ENCODE measurements around the gene MSI2. TPM values are rescaled to one million over a fixed set of nuclear protein-coding genes. Genes with fewer than 3 reads are reported as not detected.

The MSI2 gene
- total RNA-seq, 1 experiment from 2014 or later, result 85.2 TPM

DNA sequence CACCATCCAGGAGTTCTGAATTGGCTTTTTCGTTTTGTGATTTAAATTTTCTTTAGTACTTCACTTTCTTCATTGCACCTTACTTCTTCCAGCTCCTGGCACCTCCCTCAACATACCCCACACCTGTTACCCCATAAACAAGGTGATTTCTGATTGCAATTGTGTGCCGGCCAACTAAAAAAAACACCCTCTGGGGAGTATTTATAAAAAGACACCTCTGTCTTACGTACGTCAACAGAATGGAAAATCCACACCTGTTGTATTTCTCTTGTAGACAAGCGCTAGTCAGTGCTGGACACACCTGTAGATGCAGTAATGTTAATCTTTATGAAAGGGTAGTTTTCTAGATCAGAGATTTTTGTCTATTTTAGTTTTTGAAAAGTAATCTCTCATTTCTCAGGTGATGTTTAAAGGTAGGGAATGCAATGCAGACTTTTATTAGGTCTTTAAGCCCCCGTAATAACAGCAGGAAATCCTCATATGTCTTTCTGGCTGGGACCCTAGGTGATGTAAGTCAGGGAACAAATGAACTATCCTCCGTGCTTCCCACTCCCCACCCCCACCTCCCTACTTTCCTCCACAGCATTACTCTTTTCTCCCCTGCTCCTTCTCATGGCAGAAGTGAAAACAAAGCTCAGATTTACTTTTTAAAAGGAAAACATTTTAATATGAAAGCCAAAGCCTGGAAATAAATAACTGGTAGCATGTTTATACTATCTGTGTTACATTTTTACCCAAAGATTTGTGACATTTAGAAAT, 4.2 kb downstream of the MSI2 start:
- in situ Hi-C loops (cut with HindIII; ENCODE audit: low pct_unique_long_range_greater_than_20kb, low sequenced_read_pairs), result no loop called here
- DNase-seq (ENCODE audit: low read depth, low spot score), result no peak

DNA sequence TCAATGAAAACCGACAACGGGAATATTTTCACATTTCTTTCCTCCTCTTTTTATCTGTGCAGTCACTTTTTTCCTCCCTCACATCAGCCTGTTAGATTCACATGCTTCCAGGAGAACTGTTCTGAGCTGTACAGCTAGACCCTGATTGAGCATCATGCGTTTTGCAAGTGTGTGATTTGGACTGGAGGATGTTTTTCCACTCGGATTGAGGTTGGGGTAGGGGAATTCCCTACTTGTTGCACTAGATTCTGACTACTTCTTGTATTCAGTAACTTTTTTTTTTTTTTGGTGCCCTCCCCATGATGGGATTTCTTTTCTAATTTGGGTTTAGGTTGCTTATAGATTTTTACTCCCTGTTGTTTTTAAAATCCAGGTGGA, 4.8 kb downstream of the MSI2 start:
- in situ Hi-C loops (cut with HindIII; ENCODE audit: low pct_unique_long_range_greater_than_20kb, low sequenced_read_pairs), result no loop called here
- no peak for DNase-seq (ENCODE audit: low read depth, low spot score)

DNA sequence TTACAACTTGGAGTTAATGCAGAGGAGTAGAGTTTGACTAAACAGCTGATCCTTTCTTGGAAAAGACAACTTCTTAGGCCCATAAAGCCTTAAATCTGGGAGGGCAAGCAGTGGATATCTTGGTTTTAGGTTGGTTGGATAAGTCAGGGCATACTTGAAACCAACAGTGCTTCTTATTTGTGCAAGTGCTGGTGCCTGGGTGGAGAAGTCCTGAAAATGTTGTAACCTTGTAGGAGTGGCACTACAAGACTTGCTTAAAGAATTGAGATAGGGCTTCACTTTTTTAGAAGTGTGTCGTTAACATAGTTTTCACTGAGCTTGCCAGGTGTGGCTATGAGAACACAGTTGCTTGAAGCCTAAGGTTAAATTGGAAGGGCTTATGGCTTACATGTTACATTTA, 6.2 kb downstream of the MSI2 start:
- in situ Hi-C loops (cut with HindIII; ENCODE audit: low pct_unique_long_range_greater_than_20kb, low sequenced_read_pairs), result no loop called here

DNA sequence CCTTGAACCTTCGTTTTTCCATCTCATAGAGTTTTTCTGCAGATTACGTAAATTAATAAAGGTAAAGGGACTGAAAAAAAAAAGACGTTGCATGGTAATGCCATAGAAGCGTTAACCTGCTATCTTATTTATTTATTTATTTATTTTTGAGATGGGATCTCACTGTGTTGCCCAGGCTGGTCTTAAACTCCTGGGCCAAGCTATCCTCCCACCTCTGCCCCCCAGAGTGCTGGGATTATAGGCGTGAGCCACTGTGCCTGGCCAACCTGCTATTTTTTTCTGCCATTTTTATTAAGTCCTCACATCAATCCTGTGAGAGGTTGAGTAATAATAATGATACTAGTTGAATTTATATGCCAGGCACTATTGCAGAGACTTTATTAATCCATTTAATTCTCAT, 7.9 kb downstream of the MSI2 start:
- in situ Hi-C loops (cut with HindIII; ENCODE audit: low pct_unique_long_range_greater_than_20kb, low sequenced_read_pairs), result no loop called here
- no peak for DNase-seq (ENCODE audit: low read depth, low spot score)

More for the DNA sequence above, 6.2 kb downstream of the MSI2 start:
- no peak for DNase-seq (ENCODE audit: low read depth, low spot score)

DNA sequence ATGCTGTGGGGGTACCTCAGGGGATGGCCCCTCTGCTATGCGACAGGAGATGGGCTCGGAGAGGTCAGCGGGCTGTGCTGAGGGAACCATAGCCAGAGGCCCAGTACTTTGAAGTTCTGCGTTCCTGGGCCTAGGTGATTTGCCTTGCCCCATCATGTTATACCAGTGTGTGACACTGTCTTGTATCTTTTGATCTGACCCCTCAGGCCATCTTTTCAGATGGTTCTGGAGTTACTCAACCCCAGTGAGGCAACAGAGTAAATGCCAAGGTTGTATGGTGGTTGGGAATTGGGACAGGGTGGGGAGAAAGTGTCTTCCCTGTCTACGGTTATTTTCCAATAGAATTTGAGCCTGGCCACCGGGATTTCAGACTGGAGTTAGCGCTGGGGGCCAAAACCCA, 8.5 kb downstream of the MSI2 start:
- no peak for DNase-seq (ENCODE audit: low read depth, low spot score)
- in situ Hi-C loops (cut with HindIII; ENCODE audit: low pct_unique_long_range_greater_than_20kb, low sequenced_read_pairs), result no loop called here

DNA sequence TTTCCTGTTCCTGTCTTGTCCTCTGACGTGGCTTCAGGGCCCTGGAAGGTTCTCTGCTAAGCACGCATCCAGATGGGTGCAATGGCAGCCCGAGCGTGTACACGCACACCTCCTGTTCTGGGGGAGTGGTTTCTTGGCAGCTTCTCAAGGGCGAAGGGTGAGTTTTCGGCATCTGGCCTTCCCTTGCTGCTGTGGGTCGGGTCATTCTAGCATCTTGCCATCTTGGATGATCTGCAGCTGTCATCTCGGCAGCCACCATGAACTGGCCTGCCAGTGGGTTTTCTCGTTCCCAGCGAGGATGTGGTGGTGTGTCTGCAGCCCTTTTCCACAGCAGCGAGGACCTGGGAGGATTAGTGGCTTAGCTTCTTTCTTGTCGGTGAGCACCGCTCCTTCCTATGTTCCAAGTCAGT, 10.6 kb downstream of the MSI2 start:
- in situ Hi-C loops (cut with HindIII; ENCODE audit: low pct_unique_long_range_greater_than_20kb, low sequenced_read_pairs), result no loop called here

DNA sequence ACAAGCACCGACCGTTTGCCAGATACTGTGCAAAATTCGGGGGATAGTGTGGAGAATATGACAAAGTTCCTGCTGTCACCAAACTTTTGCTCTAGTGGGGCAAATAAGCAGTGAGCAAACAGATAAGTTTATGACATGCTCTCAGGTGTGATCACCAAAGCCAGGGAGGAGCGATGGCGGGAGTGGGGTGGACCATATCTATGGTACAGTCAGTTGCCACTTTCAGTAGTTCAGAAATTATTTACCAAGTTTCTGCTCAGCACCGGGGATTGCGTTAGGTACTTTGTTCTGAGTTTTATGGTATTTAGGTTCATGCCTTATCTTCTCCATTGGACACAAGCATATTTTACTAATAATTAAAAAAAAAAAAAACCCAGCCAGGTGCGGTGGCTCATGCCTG, 11.9 kb downstream of the MSI2 start:
- in situ Hi-C loops (cut with HindIII; ENCODE audit: low pct_unique_long_range_greater_than_20kb, low sequenced_read_pairs), result no loop called here
- DNase-seq (ENCODE audit: low read depth, low spot score), result no peak

More for the DNA sequence above, 10.6 kb downstream of the MSI2 start:
- no peak for DNase-seq (ENCODE audit: low read depth, low spot score)

DNA sequence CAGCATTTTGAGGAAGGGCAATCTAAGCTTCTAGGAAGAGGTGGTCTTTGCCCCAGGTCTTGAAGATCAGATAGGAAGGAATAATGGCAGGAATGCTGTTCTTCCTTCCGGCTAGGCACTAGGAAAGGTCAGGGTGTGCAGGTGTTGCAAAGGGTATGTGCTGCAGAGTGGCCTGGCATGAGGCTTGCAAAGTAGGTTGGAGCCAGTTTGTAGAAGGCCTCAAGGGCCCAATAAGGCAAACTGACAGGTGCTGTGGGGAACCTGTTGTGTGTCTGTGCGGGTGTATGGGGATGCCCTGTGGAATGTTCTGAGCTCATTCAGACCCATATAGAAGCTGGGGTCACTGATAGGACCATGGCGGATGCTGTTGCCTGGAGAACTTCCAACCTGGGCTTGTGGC, 12.7 kb downstream of the MSI2 start:
- DNase-seq (ENCODE audit: low read depth, low spot score), result no peak
- in situ Hi-C loops (cut with HindIII; ENCODE audit: low pct_unique_long_range_greater_than_20kb, low sequenced_read_pairs), result no loop called here

DNA sequence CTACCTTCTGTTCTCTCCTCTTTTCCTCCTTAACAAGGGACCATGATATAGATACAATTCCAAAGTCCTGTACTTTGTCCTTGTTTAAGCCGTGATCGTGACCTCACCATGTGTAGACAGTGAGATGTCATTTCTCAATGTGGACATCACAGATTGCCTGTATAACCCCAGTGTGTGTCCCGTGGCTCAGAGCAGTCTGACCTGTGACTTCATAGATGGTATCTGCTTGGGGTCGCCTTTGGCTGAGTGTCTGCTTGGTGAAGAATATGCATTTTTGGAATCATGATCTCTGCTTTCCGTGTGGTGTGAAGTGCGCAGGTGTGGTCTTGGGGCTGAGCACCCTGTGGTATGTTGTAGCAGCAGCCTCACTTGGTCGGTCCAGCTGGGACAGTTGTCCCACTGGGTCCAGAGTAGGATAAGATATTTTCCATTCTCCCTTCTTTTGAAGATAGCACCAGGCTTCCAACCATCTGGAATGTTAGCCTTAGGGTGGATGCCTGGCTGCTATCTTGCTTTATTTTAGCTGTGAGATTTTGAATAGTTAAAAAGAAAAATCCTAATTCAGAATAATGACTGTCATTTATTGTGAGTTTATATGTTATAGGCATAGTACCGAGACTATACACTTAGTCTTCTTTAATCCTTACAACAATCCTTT, 13.4 kb downstream of the MSI2 start:
- in situ Hi-C loops (cut with HindIII; ENCODE audit: low pct_unique_long_range_greater_than_20kb, low sequenced_read_pairs), result no loop called here
- DNase-seq (ENCODE audit: low read depth, low spot score), result no peak

DNA sequence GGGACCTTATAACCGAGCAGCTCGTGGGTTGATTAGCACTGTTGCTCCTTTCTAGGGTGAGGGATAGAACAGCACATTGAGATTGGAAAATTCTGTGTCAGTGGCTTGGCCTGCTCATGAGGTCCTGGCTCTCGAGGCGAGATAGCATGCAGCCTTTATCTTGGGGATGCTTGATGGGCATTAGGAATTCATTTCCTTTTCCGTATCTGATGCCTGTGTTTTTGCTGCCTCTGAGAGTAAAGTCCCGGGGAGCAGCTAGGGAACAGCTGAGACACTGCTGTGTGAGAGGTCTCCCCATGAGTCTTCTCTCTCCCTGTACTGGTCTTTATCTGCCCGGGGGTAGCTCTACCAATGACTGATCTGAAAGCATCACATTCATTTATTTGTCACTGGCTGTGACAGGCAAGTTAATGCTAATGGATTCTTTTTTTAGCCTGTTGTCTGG, 14.5 kb downstream of the MSI2 start:
- in situ Hi-C loops (cut with HindIII; ENCODE audit: low pct_unique_long_range_greater_than_20kb, low sequenced_read_pairs), result no loop called here
- no peak for DNase-seq (ENCODE audit: low read depth, low spot score)

DNA sequence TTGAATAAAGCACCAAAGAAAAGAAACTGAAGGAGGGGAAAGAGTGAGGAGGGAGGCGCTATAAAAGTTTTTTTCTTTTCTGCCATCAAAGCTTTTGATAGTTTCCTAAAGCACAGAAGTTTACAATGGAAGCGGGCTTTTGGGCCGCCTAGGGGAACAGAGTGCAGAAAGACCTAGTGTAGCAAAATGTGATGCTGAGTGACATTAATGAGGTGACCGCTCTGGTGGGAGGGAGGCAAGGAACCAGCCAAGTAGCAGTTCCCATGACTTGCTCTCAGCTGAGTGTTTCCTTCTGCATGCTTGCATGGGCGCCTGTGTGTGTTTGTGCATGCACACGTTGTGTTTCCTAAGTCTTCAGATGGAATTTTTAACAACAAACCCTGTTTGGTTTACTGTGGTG, 15.5 kb downstream of the MSI2 start:
- in situ Hi-C loops (cut with HindIII; ENCODE audit: low pct_unique_long_range_greater_than_20kb, low sequenced_read_pairs), result no loop called here
- DNase-seq (ENCODE audit: low read depth, low spot score), result no peak

DNA sequence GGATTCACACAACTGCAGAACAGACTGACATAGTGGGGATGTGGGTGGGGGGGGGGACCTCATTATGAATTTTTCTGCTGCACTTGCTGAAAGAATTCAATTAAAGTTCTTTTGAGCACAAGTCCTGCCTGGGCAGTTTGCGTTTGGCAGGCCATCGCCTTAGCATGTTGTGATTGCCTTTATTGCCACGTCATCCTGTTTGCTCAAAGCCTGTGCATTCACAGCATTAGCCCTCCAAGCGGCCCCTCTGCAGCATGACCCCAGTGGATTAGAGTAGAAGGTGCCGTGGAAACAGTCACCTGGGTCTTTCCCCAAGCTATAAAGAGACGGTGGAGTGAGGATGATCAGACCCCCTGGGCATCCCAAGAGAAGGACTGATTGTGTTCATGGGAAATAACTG, 17.2 kb downstream of the MSI2 start:
- in situ Hi-C loops (cut with HindIII; ENCODE audit: low pct_unique_long_range_greater_than_20kb, low sequenced_read_pairs), result no loop called here
- no peak for DNase-seq (ENCODE audit: low read depth, low spot score)

DNA sequence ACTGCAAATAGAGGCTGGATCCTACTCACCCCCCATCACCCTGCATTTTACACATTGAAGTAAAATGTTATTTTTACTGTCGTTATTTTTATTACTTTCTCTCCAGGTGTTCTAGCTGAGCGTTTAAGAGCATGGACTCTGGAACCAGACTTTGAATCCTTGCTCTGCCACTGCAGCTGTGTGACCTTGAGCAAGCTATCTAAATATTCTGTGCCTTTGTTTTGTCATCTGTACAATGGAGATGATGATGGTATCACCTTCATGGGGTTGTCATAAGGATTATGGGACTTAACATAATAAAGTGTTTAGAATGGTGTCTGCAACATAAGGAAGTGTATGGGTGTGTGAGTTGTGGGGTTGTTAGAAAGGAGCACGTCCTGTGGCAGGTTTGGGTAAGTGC, 17.8 kb downstream of the MSI2 start:
- in situ Hi-C loops (cut with HindIII; ENCODE audit: low pct_unique_long_range_greater_than_20kb, low sequenced_read_pairs), result no loop called here

DNA sequence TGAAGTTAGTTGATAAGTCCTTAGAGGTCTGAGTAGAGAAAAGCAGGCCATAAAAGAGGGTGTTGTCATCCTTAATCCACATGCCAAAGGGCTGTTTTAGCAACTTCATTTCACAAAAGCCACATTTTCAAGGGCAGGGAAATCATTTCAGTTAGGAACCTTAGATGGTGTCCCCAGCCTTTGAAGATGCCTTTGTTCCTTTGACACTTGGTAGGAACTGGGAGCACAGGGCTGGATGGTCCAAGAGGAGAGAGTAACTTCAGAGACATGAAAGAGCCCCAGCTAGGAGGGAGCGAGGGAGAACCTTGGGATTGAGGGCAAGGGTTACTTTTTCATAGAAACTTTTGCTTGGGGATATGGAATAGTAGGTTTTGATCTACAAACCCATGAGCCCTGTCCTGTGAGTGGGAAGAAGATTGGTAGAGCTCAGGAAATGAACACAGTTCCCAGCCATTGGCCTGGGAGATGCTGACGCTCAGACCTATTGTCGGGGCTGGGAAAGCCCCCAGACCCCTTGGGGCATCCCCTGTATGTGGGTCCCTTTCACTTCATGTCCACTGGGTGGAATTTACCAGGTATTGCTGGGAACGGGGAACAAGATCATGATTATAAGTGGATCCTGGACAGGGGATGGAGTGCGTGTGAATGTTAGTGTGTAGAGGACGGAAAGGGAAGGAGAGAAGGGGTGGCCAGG, 18.9 kb downstream of the MSI2 start:
- no peak for DNase-seq (ENCODE audit: low read depth, low spot score)
- in situ Hi-C loops (cut with HindIII; ENCODE audit: low pct_unique_long_range_greater_than_20kb, low sequenced_read_pairs), result no loop called here

More for the DNA sequence above, 17.8 kb downstream of the MSI2 start:
- no peak for DNase-seq (ENCODE audit: low read depth, low spot score)

DNA sequence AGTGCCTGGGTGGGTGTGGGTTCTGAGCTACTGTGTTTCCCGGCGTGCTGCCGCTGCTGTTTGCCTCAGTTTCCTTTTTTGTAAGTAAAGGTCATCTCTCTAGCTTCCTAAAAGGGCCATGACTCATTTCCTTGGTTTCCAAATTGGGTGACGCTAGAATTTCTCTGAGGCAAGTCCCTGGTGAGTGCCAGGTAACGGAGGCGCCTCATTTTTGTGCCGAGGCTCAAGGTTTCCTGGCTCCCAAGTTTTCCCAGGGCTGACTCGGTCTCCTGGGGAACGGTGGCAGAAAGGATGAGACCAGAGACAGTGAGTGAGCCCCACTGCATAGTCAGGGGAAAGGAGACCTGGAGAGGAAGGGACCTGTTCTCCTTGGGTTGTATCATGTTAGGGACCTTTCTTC, 20.3 kb downstream of the MSI2 start:
- in situ Hi-C loops (cut with HindIII; ENCODE audit: low pct_unique_long_range_greater_than_20kb, low sequenced_read_pairs), result no loop called here
- no peak for DNase-seq (ENCODE audit: low read depth, low spot score)

DNA sequence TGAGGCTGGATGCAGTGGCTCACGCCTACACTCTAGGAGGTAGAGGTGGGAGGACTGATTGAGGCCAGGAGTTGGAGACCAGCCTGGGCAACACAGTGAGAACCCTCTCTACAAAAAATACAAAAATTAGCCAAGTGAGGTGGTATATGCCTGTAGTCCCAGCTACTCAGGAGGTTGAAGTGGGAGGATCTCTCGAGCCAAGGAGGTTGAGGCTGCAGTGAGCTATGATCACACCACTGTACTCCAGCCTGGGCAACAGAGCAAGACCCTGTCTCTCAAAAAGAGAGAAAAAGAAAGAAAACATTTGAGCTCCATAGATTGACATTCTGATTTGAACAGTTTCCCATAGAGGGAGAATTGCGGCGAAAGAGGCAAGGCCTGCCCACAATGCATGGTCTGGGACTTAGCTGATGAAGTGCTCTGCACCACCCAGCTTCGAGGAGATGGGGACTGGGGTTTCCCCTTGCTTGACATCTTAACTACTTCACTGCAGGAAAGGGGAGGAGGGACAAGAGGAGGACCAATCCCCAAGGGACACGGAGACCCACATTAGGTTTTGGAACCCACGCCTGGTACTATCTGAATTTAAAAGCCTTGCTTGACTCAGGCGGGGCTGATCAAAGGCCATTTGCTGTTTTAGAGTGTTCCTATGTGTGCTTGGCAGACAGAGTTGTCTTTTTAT, 21.7 kb downstream of the MSI2 start:
- in situ Hi-C loops (cut with HindIII; ENCODE audit: low pct_unique_long_range_greater_than_20kb, low sequenced_read_pairs), result no loop called here
- no peak for DNase-seq (ENCODE audit: low read depth, low spot score)

DNA sequence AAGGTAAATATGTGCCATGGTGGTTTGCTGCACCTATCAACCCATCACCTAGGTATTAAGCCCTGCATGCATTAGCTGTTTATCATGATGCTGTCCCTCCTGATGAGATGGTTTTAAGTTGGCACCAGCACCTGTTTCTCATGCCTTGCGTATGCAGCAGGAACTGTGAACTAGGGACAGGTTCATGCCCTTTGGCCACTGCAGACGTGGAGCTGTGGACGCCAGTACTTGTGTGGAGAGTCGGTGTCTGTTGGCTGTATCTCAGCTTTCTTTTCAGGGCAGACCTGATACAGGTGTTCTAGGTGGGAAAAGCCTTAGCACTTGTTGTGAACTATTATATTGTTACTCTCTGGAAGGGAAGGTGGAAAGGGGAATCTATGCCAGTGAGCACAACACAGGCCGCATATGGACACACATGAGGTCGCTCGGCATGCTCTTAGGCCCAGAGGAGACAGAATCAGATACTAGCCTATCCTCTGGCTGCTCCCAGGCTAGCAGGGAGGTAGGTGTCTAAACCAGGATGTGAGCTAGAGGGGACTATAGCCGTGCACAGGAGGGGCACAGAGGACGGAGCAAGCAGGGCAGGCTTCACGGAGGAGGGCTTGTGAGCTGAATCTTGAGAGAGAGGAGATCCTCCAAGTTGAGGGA, 22.5 kb downstream of the MSI2 start:
- no peak for DNase-seq (ENCODE audit: low read depth, low spot score)
- in situ Hi-C loops (cut with HindIII; ENCODE audit: low pct_unique_long_range_greater_than_20kb, low sequenced_read_pairs), result no loop called here

DNA sequence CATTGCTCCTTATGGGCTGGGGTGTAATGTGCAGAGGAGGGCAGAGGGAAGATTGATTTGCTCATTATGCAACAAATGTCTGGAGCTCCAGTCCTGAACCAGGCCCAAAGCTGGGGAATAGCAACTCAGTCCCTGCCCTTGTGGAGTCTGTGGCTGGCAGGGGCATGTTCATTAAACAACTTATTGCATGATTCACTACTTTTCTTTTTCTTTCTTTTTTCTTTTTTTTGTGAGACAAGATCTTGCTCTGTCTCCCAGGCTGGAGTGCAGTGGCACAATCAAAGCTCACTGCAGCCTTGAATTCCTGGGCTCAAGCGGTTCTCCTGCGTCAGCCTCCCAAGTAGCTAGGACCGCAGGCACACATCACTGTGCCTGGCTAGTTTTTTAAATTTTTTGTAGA, 23.1 kb downstream of the MSI2 start:
- in situ Hi-C loops (cut with HindIII; ENCODE audit: low pct_unique_long_range_greater_than_20kb, low sequenced_read_pairs), result no loop called here
- DNase-seq (ENCODE audit: low read depth, low spot score), result no peak

Measured in SK-MEL-5 (cell line).